H9 (cell line): Measurements from ENCODE around the gene CREG2. TPM values are rescaled to one million over a fixed set of nuclear protein-coding genes. Genes with fewer than 3 reads are reported as not detected.

Experiments
- DNase-seq: peaks from one replicate; pipeline ENCODE4 v3.0.0-alpha.2; 2017
- H2AFZ ChIP-seq: one replicate; pipeline ENCODE4 v1.6.1; 2013; ENCODE audit warnings: mild to moderate bottlenecking, low read length, control low read depth, moderate library complexity
- H2AK5ac ChIP-seq: 2 replicates; pipeline ENCODE4 v1.6.1; 2013; ENCODE audit warnings: low read length, control low read depth, mixed read lengths; ENCODE audit not compliant: insufficient read length
- H2BK120ac ChIP-seq: one replicate; pipeline ENCODE4 v1.6.1; 2013; ENCODE audit warnings: low read depth, mild to moderate bottlenecking, low read length, control low read depth, inconsistent platforms; ENCODE audit not compliant: poor library complexity, severe bottlenecking
- H2BK12ac ChIP-seq: 2 replicates; pipeline ENCODE4 v1.6.1; 2013; ENCODE audit warnings: low read length, control low read depth, mixed read lengths, low read depth; ENCODE audit not compliant: insufficient read length
- H2BK15ac ChIP-seq: 2 replicates; pipeline ENCODE4 v1.6.1; 2013; ENCODE audit warnings: low read depth, low read length, control low read depth
- H2BK20ac ChIP-seq: one replicate; pipeline ENCODE4 v1.6.1; 2013; ENCODE audit warnings: low read depth, mild to moderate bottlenecking, low read length, control low read depth, inconsistent platforms; ENCODE audit not compliant: poor library complexity, severe bottlenecking
- H2BK5ac ChIP-seq: 2 replicates; pipeline ENCODE4 v1.6.1; 2013; ENCODE audit warnings: low read length, control low read depth, mixed read lengths; ENCODE audit not compliant: insufficient read length
- H3K14ac ChIP-seq: 2 replicates; pipeline ENCODE4 v1.6.1; 2013; ENCODE audit warnings: low read length, control low read depth; ENCODE audit not compliant: insufficient read depth
- H3K18ac ChIP-seq: 2 replicates; pipeline ENCODE4 v1.6.1; 2013; ENCODE audit warnings: low read depth, mild to moderate bottlenecking, mixed read lengths, low read length, control low read depth; ENCODE audit not compliant: insufficient read length
- H3K23ac ChIP-seq: 2 replicates; pipeline ENCODE4 v1.6.1; 2013; ENCODE audit warnings: low read length, control low read depth, mixed read lengths, low read depth; ENCODE audit not compliant: insufficient read length
- H3K23me2 ChIP-seq: 2 replicates; pipeline ENCODE4 v1.6.1; 2013; ENCODE audit warnings: low read depth, mild to moderate bottlenecking, mixed read lengths, low read length, control low read depth; ENCODE audit not compliant: insufficient read length, poor library complexity, severe bottlenecking
- H3K27ac ChIP-seq: 2 replicates; pipeline ENCODE4 v1.5.1; 2013; ENCODE audit warnings: low read length, control low read depth, mixed read lengths, low read depth; ENCODE audit not compliant: insufficient read length
- H3K27me3 ChIP-seq: 2 replicates; pipeline ENCODE4 v1.6.1; 2013; ENCODE audit warnings: low read length, control low read depth, inconsistent platforms; ENCODE audit not compliant: insufficient read depth
- H3K4ac ChIP-seq: 2 replicates; pipeline ENCODE4 v1.6.1; 2013; ENCODE audit warnings: low read depth, mild to moderate bottlenecking, control low read depth, inconsistent platforms, low read length, moderate library complexity
- H3K4me1 ChIP-seq: 2 replicates; pipeline ENCODE4 v1.6.1; 2013; ENCODE audit warnings: low read length, control low read depth, inconsistent platforms; ENCODE audit not compliant: insufficient read depth
- H3K4me2 ChIP-seq: 2 replicates; pipeline ENCODE4 v1.6.1; 2013; ENCODE audit warnings: low read length, control low read depth, mixed read lengths; ENCODE audit not compliant: insufficient read length, insufficient read depth
- H3K56ac ChIP-seq: 2 replicates; pipeline ENCODE4 v1.6.1; 2013; ENCODE audit warnings: low read depth, mild to moderate bottlenecking, mixed read lengths, low read length, control low read depth; ENCODE audit not compliant: insufficient read length
- H3K79me1 ChIP-seq: 2 replicates; pipeline ENCODE4 v1.6.1; 2013; ENCODE audit warnings: low read depth, mild to moderate bottlenecking, moderate library complexity, low read length, control low read depth, inconsistent platforms; ENCODE audit not compliant: insufficient read depth, poor library complexity, severe bottlenecking
- H3K79me2 ChIP-seq: 2 replicates; pipeline ENCODE4 v1.6.1; 2013; ENCODE audit warnings: low read length, control low read depth, inconsistent platforms; ENCODE audit not compliant: insufficient read depth
- H3K9ac ChIP-seq: 2 replicates; pipeline ENCODE4 v1.6.1; 2013; ENCODE audit warnings: low read length, control low read depth, mixed read lengths; ENCODE audit not compliant: insufficient read length; ENCODE audit errors: extremely low read depth
- H3K9me3 ChIP-seq: one replicate; pipeline ENCODE4 v1.6.1; 2013; ENCODE audit warnings: low read depth, low read length, inconsistent platforms; ENCODE audit not compliant: control insufficient read depth
- H3T11ph ChIP-seq: one replicate; pipeline ENCODE4 v1.6.1; 2013; ENCODE audit warnings: mild to moderate bottlenecking, low read length, control low read depth, inconsistent platforms
- H4K20me1 ChIP-seq: one replicate; pipeline ENCODE4 v1.6.1; 2013; ENCODE audit not compliant: control insufficient read depth, insufficient read length, insufficient read depth
- H4K5ac ChIP-seq: 2 replicates; pipeline ENCODE4 v1.6.1; 2013; ENCODE audit warnings: low read depth, mild to moderate bottlenecking, mixed read lengths, low read length, control low read depth; ENCODE audit not compliant: insufficient read length
- H4K8ac ChIP-seq: replicated peaks from 2 replicates; pipeline ENCODE4 v1.6.1; 2013; ENCODE audit warnings: low read length, control low read depth, mixed read lengths, low read depth; ENCODE audit not compliant: insufficient read length
- H4K91ac ChIP-seq: 2 replicates; pipeline ENCODE4 v1.6.1; 2013; ENCODE audit warnings: low read depth, mild to moderate bottlenecking, moderate library complexity, mixed read lengths, low read length, control low read depth; ENCODE audit not compliant: insufficient read length
- H3K27ac Mint-ChIP-seq, 3 experiments: 2 replicates in 2 of 3; 3 replicates in 1 of 3; pipeline ENCODE4 v1.8.0; 2020 to 2021; ENCODE audit warnings: mixed read lengths in 3 of 3, mild to moderate bottlenecking in 1 of 3, moderate library complexity in 1 of 3
- H3K27me3 Mint-ChIP-seq: 2 replicates; pipeline ENCODE4 v1.8.0; 2021; ENCODE audit warnings: low read depth, mild to moderate bottlenecking, moderate library complexity, mixed read lengths
- H3K36me3 Mint-ChIP-seq, 3 experiments: 2 replicates in 2 of 3; 3 replicates in 1 of 3; pipeline ENCODE4 v1.8.0; 2020 to 2021; ENCODE audit warnings: low read depth in 3 of 3, mixed read lengths in 3 of 3; ENCODE audit not compliant: insufficient read depth in 1 of 3
- H3K4me1 Mint-ChIP-seq, 2 experiments: 2 replicates each; pipeline ENCODE4 v1.8.0; 2020; ENCODE audit warnings: mixed read lengths in 2 of 2
- H3K4me3 Mint-ChIP-seq, 2 experiments: 2 replicates in 1 of 2; 3 replicates in 1 of 2; pipeline ENCODE4 v1.8.0; 2020 to 2021; ENCODE audit warnings: mild to moderate bottlenecking in 2 of 2, mixed read lengths in 2 of 2, moderate library complexity in 1 of 2
- H3K9me3 Mint-ChIP-seq, 2 experiments: 2 replicates in 1 of 2; 3 replicates in 1 of 2; pipeline ENCODE4 v1.8.0; 2020; ENCODE audit warnings: mild to moderate bottlenecking in 2 of 2, mixed read lengths in 2 of 2, moderate library complexity in 1 of 2
- WGBS: extraction: QIAGEN DNeasy Blood & Tissue Kit; methylation state at CpG from one replicate; pipeline ENCODE4 v1.1.7; 2013; ENCODE audit warnings: missing lambda C conversion rate, low lambda C conversion rate, mixed read lengths; ENCODE audit not compliant: insufficient read length; ENCODE audit errors: extremely low coverage; 5-methylcytosine and 5-hydroxymethylcytosine counted together
- total RNA-seq: library from RNA; stranded (reverse); gene quantifications from 2 replicates; pipeline ENCODE4 v1.2.1, GENCODE V29; 2021
- TF ChIP-seq, protein P1 (sequence below): fragments of 200-600 bp; sonication (generic); conservative IDR thresholded peaks from 3 replicates; pipeline ENCODE4 v1.8.0; 2021; ENCODE audit warnings: antibody characterized with exemption, mild to moderate bottlenecking

CREG2 gene
- total RNA-seq, 1 experiment from 2014 or later: 0.77 TPM

GRCh38 chr2:101372792-101373191, 14.5 kb downstream of the CREG2 start:
- H3K4me2 ChIP-seq: no peak overlapping the region
- no peaks in the 10 kb centered on the region for H3K4me1 ChIP-seq
- no peak overlapping the region for H2BK5ac ChIP-seq
- Mint-ChIP-seq H3K4me1 (peaks cover 9 to 10% of the 10 kb centered on the region in 2 experiments), H3K27ac (no peak overlapping the region), H3K4me3 (no peak overlapping the region), H3K36me3 (no peaks in the 10 kb centered on the region), H3K27me3 (peaks cover 3% of the 10 kb centered on the region), H3K9me3 (0 out of 5 replicates have a peak, but pooled peaks cover 0 to 3% of the 10 kb centered on the region in 2 experiments)
- H4K5ac ChIP-seq: no peak overlapping the region
- H2BK20ac ChIP-seq: no peak overlapping the region
- no peaks in the 10 kb centered on the region for H4K20me1 ChIP-seq
- WGBS: no CpG with 5 or more reads among the region's 1 CpG
- no peak overlapping the region for H2BK120ac ChIP-seq
- DNase-seq: no peak
- no peak overlapping the region for H4K8ac ChIP-seq
- H2BK15ac ChIP-seq: no peak overlapping the region
- H3K56ac ChIP-seq: no peak overlapping the region
- H2BK12ac ChIP-seq: no peak overlapping the region
- no peak overlapping the region for H3K9ac ChIP-seq
- H3K23me2 ChIP-seq: no peaks in the 10 kb centered on the region
- no peak overlapping the region for H2AK5ac ChIP-seq
- no peaks in the 10 kb centered on the region for H3K9me3 ChIP-seq
- H3K27ac ChIP-seq: no peak overlapping the region
- no peaks in the 10 kb centered on the region for H3K27me3 ChIP-seq
- H3K79me1 ChIP-seq: no peaks in the 10 kb centered on the region
- no peak overlapping the region for H3K14ac ChIP-seq
- H2AFZ ChIP-seq: no peak overlapping the region
- H4K91ac ChIP-seq: no peak overlapping the region
- H3K18ac ChIP-seq: no peak overlapping the region
- no peaks in the 10 kb centered on the region for H3K79me2 ChIP-seq
- TF ChIP-seq, protein P1, sequence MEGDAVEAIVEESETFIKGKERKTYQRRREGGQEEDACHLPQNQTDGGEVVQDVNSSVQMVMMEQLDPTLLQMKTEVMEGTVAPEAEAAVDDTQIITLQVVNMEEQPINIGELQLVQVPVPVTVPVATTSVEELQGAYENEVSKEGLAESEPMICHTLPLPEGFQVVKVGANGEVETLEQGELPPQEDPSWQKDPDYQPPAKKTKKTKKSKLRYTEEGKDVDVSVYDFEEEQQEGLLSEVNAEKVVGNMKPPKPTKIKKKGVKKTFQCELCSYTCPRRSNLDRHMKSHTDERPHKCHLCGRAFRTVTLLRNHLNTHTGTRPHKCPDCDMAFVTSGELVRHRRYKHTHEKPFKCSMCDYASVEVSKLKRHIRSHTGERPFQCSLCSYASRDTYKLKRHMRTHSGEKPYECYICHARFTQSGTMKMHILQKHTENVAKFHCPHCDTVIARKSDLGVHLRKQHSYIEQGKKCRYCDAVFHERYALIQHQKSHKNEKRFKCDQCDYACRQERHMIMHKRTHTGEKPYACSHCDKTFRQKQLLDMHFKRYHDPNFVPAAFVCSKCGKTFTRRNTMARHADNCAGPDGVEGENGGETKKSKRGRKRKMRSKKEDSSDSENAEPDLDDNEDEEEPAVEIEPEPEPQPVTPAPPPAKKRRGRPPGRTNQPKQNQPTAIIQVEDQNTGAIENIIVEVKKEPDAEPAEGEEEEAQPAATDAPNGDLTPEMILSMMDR: no peak
- no peak overlapping the region for H3T11ph ChIP-seq
- no peak overlapping the region for H3K23ac ChIP-seq
- H3K4ac ChIP-seq: no peak overlapping the region
